Measurements from ENCODE around the gene MGAT1.
A peak's percentile ranks its signal among the peaks of the same experiment; 100 is the strongest.

The MGAT1 gene

DNA sequence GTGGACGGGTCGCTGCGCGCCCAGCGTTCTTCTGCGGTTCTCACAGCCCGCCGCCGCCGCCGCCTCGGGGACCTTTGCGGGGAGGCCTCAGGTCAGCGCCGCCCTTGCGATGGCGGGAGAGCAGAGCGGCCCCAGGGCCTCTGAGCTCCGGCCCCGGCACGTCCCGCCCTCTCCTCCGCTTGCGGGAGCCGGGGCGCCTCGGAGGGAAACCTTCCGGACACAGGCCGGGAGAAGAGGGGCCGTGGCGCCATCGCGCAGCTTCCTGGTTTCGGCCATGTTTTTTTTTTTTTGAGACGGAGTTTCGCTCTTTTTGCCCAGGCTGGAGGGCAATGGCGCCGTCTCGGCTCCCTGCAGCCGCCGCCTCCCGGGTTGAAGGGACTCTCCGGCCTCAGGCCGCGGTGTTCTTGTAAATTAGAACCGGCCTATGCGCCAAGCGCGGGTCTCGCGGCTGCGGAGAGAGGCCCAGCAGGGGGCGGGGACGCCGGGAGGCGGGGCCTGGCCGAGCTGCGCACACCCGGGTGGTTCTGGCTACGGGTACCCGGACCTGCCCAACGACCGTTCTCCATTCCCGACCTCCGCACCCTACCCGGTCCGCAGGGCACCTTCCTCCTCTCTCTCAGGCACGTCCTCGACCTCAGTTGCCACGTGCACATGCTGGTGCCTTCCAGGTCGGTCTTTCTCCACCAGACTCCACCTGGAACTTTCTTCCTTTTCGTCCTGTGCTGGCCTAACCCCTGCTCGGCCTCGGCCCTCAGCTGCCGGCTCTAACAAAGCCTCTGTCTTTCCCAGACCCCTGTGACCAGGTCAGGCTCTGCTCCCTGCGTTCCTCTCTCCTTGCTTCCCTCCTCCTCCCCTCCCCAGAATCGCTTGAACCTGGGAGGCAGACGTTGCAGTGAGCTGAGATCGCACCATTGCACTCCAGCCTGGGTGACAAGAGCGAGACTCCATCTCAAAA lies 28.8 kb upstream of the MGAT1 start:
- peak overlapping the region; percentile 75 for H3K4me2 ChIP-seq (ENCODE audit: low read length)
- H4K12ac ChIP-seq (ENCODE audit: low read depth, low read length): peak overlapping the region; percentile 92
- peaks cover 11 to 13% of the 10 kb centered on the region in 2 experiments for H3K4me1 ChIP-seq (ENCODE audit: control insufficient read depth in 1 of 2, insufficient read depth in 2 of 2, low read length in 2 of 2)
- peak overlapping the region; percentile 79 for H3K27ac ChIP-seq (ENCODE audit: low read depth, low read length)
- peak overlapping the region; percentile 71 for H2AK5ac ChIP-seq (ENCODE audit: low read length)
- H3K79me2 ChIP-seq (ENCODE audit: control insufficient read depth, insufficient read depth, low read length, poor library complexity): peaks cover 11% of the 10 kb centered on the region
- H2BK5ac ChIP-seq (ENCODE audit: low read depth, low read length, poor library complexity): peak overlapping the region; percentile 83
- H2BK12ac ChIP-seq (ENCODE audit: low read length): no peak overlapping the region
- peak overlapping the region; percentile 75 for H3K4me3 ChIP-seq (ENCODE audit: low read depth, low read length)
- peak overlapping the region; percentile 92 for H3K9ac ChIP-seq (ENCODE audit: low read length)
- no CpG with 5 or more reads among the region's 80 CpGs for WGBS (ENCODE audit: extremely low coverage, insufficient coverage, insufficient read length)
- no peak overlapping the region for H3K23ac ChIP-seq (ENCODE audit: low read length)
- H3K9me3 ChIP-seq (ENCODE audit: insufficient read depth, low read depth, low read length): peaks cover 6% of the 10 kb centered on the region
- peak overlapping the region; percentile 98 for H3K14ac ChIP-seq (ENCODE audit: low read length)
- peak; percentile 86 to 90 for DNase-seq
- peak overlapping the region; percentile 83 for H2BK120ac ChIP-seq (ENCODE audit: insufficient read depth, low read length, poor library complexity)
- peaks cover 7 to 11% of the 10 kb centered on the region in 2 experiments for H3K36me3 ChIP-seq (ENCODE audit: control insufficient read depth in 1 of 2, insufficient read depth in 2 of 2, low read length in 2 of 2)
- H4K8ac ChIP-seq (ENCODE audit: low read depth, low read length): peak overlapping the region; percentile 96
- peak overlapping the region; percentile 75 for H2AFZ ChIP-seq (ENCODE audit: insufficient read depth, low read length, poor library complexity)
- H3K18ac ChIP-seq (ENCODE audit: low read length): peak overlapping the region; percentile 78
- peak overlapping the region; percentile 92 for H4K91ac ChIP-seq (ENCODE audit: low read depth, low read length)
- peaks cover 16% of the 10 kb centered on the region for H3K79me1 ChIP-seq (ENCODE audit: low read length)
- H3K27me3 ChIP-seq (ENCODE audit: insufficient read depth, low read length): no peaks in the 10 kb centered on the region
- H3K4ac ChIP-seq (ENCODE audit: low read depth, low read length): peak overlapping the region; percentile 42

DNA sequence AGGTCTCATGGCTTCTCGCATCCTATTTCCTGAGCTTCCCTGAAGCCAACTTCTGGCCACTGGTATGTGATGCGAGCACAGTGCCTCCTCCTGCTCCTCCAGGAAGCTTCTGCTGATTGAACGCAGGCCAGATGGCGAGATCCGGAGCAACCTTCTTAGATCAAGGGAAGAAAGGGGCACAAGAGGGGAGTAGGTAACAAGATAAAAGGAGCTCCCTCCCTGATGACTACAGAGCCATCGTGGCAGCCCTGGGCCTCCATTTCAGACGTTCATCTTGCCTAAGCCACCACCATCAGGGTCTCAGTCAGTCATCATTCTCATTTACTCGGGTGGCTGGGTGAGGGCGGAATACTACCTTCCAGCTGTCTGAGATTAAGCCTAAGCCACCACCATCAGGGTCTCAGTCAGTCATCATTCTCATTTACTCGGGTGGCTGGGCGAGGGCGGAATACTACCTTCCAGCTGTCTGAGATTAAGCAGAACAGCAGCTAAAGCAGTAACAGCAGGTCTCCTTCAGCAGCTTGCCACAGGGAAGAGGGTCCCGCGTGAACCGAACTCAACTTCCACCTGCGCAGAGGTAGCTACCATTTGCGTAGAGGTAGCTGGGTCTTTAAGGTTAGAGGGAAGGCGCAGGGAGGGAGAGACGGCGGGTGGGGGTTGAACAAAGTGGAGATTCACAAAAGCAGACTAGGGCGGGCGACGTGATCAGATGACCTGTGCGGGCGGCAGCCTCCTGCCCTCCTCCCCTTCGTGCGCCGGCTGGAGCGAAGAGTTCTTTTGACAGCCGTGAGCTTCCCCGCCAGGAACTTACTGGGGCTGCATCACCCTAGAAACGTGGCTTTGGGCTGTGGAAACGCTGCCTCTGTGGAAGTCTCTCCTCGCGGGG lies 27.9 kb upstream of the MGAT1 start:
- H3K9me3 ChIP-seq (ENCODE audit: insufficient read depth, low read depth, low read length): peaks cover 6% of the 10 kb centered on the region
- peak overlapping the region; percentile 72 for H2AFZ ChIP-seq (ENCODE audit: insufficient read depth, low read length, poor library complexity)
- H4K8ac ChIP-seq (ENCODE audit: low read depth, low read length): peak overlapping the region; percentile 96
- H3K4ac ChIP-seq (ENCODE audit: low read depth, low read length): peak overlapping the region; percentile 42
- peak overlapping the region; percentile 75 for H3K4me2 ChIP-seq (ENCODE audit: low read length)
- WGBS (ENCODE audit: extremely low coverage, insufficient coverage, insufficient read length): no CpG with 5 or more reads among the region's 35 CpGs
- peak overlapping the region; percentile 46 for H2AK5ac ChIP-seq (ENCODE audit: low read length)
- H3K14ac ChIP-seq (ENCODE audit: low read length): peak overlapping the region; percentile 98
- H3K9ac ChIP-seq (ENCODE audit: low read length): peak overlapping the region; percentile 92
- peaks cover 11 to 13% of the 10 kb centered on the region in 2 experiments for H3K4me1 ChIP-seq (ENCODE audit: control insufficient read depth in 1 of 2, insufficient read depth in 2 of 2, low read length in 2 of 2)
- peak overlapping the region; percentile 79 for H3K27ac ChIP-seq (ENCODE audit: low read depth, low read length)
- no peaks in the 10 kb centered on the region for H3K27me3 ChIP-seq (ENCODE audit: insufficient read depth, low read length)
- H2BK5ac ChIP-seq (ENCODE audit: low read depth, low read length, poor library complexity): peak overlapping the region; percentile 83
- H3K18ac ChIP-seq (ENCODE audit: low read length): peak overlapping the region; percentile 78
- H3K23ac ChIP-seq (ENCODE audit: low read length): no peak overlapping the region
- H2BK120ac ChIP-seq (ENCODE audit: insufficient read depth, low read length, poor library complexity): peak overlapping the region; percentile 83
- H3K79me2 ChIP-seq (ENCODE audit: control insufficient read depth, insufficient read depth, low read length, poor library complexity): peaks cover 11% of the 10 kb centered on the region
- H3K4me3 ChIP-seq (ENCODE audit: low read depth, low read length): peak overlapping the region; percentile 75
- peak overlapping the region; percentile 32 for H2BK12ac ChIP-seq (ENCODE audit: low read length)
- peak overlapping the region; percentile 92 for H4K91ac ChIP-seq (ENCODE audit: low read depth, low read length)
- H4K12ac ChIP-seq (ENCODE audit: low read depth, low read length): peak overlapping the region; percentile 92
- peak; percentile 55 to 57 for DNase-seq
- peaks cover 7 to 11% of the 10 kb centered on the region in 2 experiments for H3K36me3 ChIP-seq (ENCODE audit: control insufficient read depth in 1 of 2, insufficient read depth in 2 of 2, low read length in 2 of 2)
- peaks cover 16% of the 10 kb centered on the region for H3K79me1 ChIP-seq (ENCODE audit: low read length)

DNA sequence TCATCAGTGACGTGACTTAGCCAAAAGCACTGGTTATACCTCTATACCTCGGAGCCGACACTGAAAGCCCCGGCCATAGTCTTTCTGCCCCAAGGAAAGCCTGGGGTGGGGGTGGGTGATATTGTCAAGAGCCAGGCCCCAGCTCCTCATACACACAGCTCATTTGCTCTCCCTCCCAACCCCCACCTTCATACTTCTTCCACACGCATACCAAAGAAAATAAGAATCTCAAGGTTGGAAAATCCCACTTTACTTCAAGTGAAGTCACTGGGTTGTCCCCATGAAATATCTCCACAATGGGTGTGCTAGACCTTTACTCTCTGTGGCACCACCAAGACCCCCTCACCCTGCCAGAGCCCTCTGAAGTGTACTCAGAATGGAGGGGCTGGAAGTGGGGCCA lies 27.1 kb upstream of the MGAT1 start:
- H3K79me1 ChIP-seq (ENCODE audit: low read length): peaks cover 16% of the 10 kb centered on the region
- no CpG with 5 or more reads among the region's 5 CpGs for WGBS (ENCODE audit: extremely low coverage, insufficient coverage, insufficient read length)
- no peak overlapping the region for H3K4me3 ChIP-seq (ENCODE audit: low read depth, low read length)
- H3K9me3 ChIP-seq (ENCODE audit: insufficient read depth, low read depth, low read length): peaks cover 6% of the 10 kb centered on the region
- no peak overlapping the region for H3K23ac ChIP-seq (ENCODE audit: low read length)
- no peak overlapping the region for H3K4me2 ChIP-seq (ENCODE audit: low read length)
- no peak overlapping the region for H2BK5ac ChIP-seq (ENCODE audit: low read depth, low read length, poor library complexity)
- H4K12ac ChIP-seq (ENCODE audit: low read depth, low read length): no peak overlapping the region
- H2AFZ ChIP-seq (ENCODE audit: insufficient read depth, low read length, poor library complexity): no peak overlapping the region
- H2BK120ac ChIP-seq (ENCODE audit: insufficient read depth, low read length, poor library complexity): no peak overlapping the region
- peaks cover 11 to 13% of the 10 kb centered on the region in 2 experiments for H3K4me1 ChIP-seq (ENCODE audit: control insufficient read depth in 1 of 2, insufficient read depth in 2 of 2, low read length in 2 of 2)
- H3K14ac ChIP-seq (ENCODE audit: low read length): no peak overlapping the region
- H3K9ac ChIP-seq (ENCODE audit: low read length): no peak overlapping the region
- H3K27ac ChIP-seq (ENCODE audit: low read depth, low read length): no peak overlapping the region
- H4K8ac ChIP-seq (ENCODE audit: low read depth, low read length): no peak overlapping the region
- H3K27me3 ChIP-seq (ENCODE audit: insufficient read depth, low read length): no peaks in the 10 kb centered on the region
- no peak overlapping the region for H2AK5ac ChIP-seq (ENCODE audit: low read length)
- peaks cover 7 to 9% of the 10 kb centered on the region in 2 experiments for H3K36me3 ChIP-seq (ENCODE audit: control insufficient read depth in 1 of 2, insufficient read depth in 2 of 2, low read length in 2 of 2)
- H4K91ac ChIP-seq (ENCODE audit: low read depth, low read length): no peak overlapping the region
- peaks cover 11% of the 10 kb centered on the region for H3K79me2 ChIP-seq (ENCODE audit: control insufficient read depth, insufficient read depth, low read length, poor library complexity)
- DNase-seq: peak in 1 of 2 donors; percentile 61
- no peak overlapping the region for H3K18ac ChIP-seq (ENCODE audit: low read length)
- H3K4ac ChIP-seq (ENCODE audit: low read depth, low read length): no peak overlapping the region
- H2BK12ac ChIP-seq (ENCODE audit: low read length): no peak overlapping the region

Data from trophoblast cell (in vitro differentiated cells and primary cell).